K562 (cell line): ENCODE results near the gene SEC14L1. TPM values are rescaled to one million over a fixed set of nuclear protein-coding genes. Genes with fewer than 3 reads are reported as not detected.

Experiments
- BRF1 ChIP-seq: IDR thresholded peaks from 3 replicates; pipeline ENCODE4 v1.6.1; 2011; ENCODE audit warnings: borderline replicate concordance, mild to moderate bottlenecking; ENCODE audit not compliant: insufficient read length; ENCODE audit errors: extremely low read depth
- CUX1 ChIP-seq: fragments of 200-800 bp; sonication (Bioruptor generic); IDR thresholded peaks from 2 replicates; pipeline ENCODE4 v1.6.1; 2016; ENCODE audit warnings: missing genetic modification characterization, missing compliant biosample characterization
- EP300 ChIP-seq: IDR thresholded peaks from 2 replicates; pipeline ENCODE4 v1.6.1; 2012; ENCODE audit warnings: low read length, improper control_type of control experiment
- ESRRA ChIP-seq: fragments of 450-650 bp; IDR thresholded peaks from 2 replicates; pipeline ENCODE4 v1.6.1; 2014; ENCODE audit warnings: low read depth, mild to moderate bottlenecking, moderate library complexity, borderline replicate concordance
- ETV6 ChIP-seq, 3 experiments: fragments of 150-350 bp in 1 of 3; sonication (generic) in 1 of 3; formaldehyde crosslinking in 1 of 3; IDR thresholded peaks; 2 replicates each; pipeline versions ENCODE4 v1.6.1 to v1.8.0; 2014 to 2022; ENCODE audit warnings: borderline replicate concordance in 2 of 3, low read depth in 2 of 3, antibody characterized with exemption in 1 of 3, low read length in 1 of 3, mild to moderate bottlenecking in 1 of 3, missing genetic modification reagents in 1 of 3
- FOXA3 ChIP-seq, 2 experiments: fragments of 450-650 bp in 1 of 2; sonication (generic) in 1 of 2; formaldehyde crosslinking; IDR thresholded peaks in 1 of 2; conservative IDR thresholded peaks in 1 of 2; 2 replicates each; pipeline versions ENCODE4 v1.4.0 to v1.8.0; 2020 to 2022; ENCODE audit warnings: mild to moderate bottlenecking in 2 of 2, missing genetic modification reagents in 1 of 2
- MED1 ChIP-seq: sonication (generic); formaldehyde crosslinking; IDR thresholded peaks from 2 replicates; pipeline ENCODE4 v1.8.1; 2023; ENCODE audit warnings: missing genetic modification reagents, borderline replicate concordance
- RBM17 ChIP-seq: fragments of 200-400 bp; formaldehyde crosslinking; IDR thresholded peaks from 2 replicates; pipeline ENCODE4 v1.6.1; 2017; ENCODE audit warnings: low read depth, mild to moderate bottlenecking, low read length, borderline replicate concordance
- TAF1 ChIP-seq: IDR thresholded peaks from 2 replicates; pipeline ENCODE4 v1.6.1; 2011; ENCODE audit warnings: mild to moderate bottlenecking, low read length, moderate library complexity; ENCODE audit not compliant: insufficient read depth, control insufficient read depth, severe bottlenecking; ENCODE audit errors: extremely low read depth
- ZNF407 ChIP-seq: fragments of 450-650 bp; IDR thresholded peaks from 2 replicates; pipeline ENCODE4 v1.6.1; 2016; ENCODE audit warnings: low read depth
- ZNF644 ChIP-seq: fragments of 200-800 bp; sonication (Bioruptor generic); IDR thresholded peaks from 2 replicates; pipeline ENCODE4 v1.6.1; 2016; ENCODE audit warnings: low read depth, missing genetic modification characterization, missing compliant biosample characterization
- polyA plus RNA-seq, 8 experiments: library from polyadenylated mRNA; depleted of rRNA in 4 of 8; stranded (reverse) in 5 of 8; unstranded in 3 of 8; fragments of >200 nt; fragmentation: Nextera tagmentation in 2 of 8; fragmentation: Illumina TruSeq in 1 of 8; extraction: Ambion mirVana in 2 of 8; extraction: Trizol in 1 of 8; gene quantifications; 2 replicates each; pipeline versions ENCODE4 v1.2.1 to v1.2.3, GENCODE V29; 2011 to 2014; ENCODE audit warnings: inconsistent platforms in 1 of 8, missing spikeins in 1 of 8
- total RNA-seq, 7 experiments: library from RNA; depleted of rRNA in 6 of 7; stranded (reverse); fragments of >200 nt in 6 of 7; fragmentation: Illumina TruSeq in 2 of 7; extraction: Trizol in 2 of 7; gene quantifications; 2 replicates each; pipeline versions ENCODE4 v1.2.1 to v1.2.3, GENCODE V29; 2011 to 2021; ENCODE audit warnings: low replicate concordance in 1 of 7

SEC14L1 gene
- total and polyA plus RNA-seq, 9 of the 15 experiments (the other 6 are each of a cell fraction or from before 2014, with no cell fraction given) = 3.1 to 39.7 (median 15.2) TPM

- TF ChIP-seq CUX1 (CRISPR knock-in tag) (no peak), EP300 (peak; percentile 80), TAF1 (no peak), MED1 (no peak), ZNF407 (no peak), RBM17 (no peak), FOXA3 (CRISPR knock-in tag; conservative IDR thresholded peaks at IDR 0.05 in 1 of 2, IDR thresholded peaks at IDR 0.05 in 1 of 2) (0 out of 4 replicates have a peak, but pooled peaks of 1 of the 2 experiments have one; percentile 67), ETV6 (IDR thresholded peaks at IDR 0.05; ENCODE audit: borderline replicate concordance in 1 of 2, low read depth in 2 of 2, low read length in 1 of 2) (no peak), ETV6 (CRISPR knock-in tag; IDR thresholded peaks at IDR 0.05; ENCODE audit: borderline replicate concordance) (no peak), ZNF644 (tag) (no peak), BRF1 (no peak), ESRRA (peak; percentile 56)
These were observed 93.0 kb downstream of the SEC14L1 start (continued) for GRCh38 chr17:77233635-77234334.
